ENCODE data around the gene EPHA2. TPM values are rescaled to one million over a fixed set of nuclear protein-coding genes. Genes with fewer than 3 reads are reported as not detected.

Gene EPHA2
- total and polyA plus RNA-seq, 2 experiments from 2014 or later, result 7.5 to 51.2 TPM

DNA sequence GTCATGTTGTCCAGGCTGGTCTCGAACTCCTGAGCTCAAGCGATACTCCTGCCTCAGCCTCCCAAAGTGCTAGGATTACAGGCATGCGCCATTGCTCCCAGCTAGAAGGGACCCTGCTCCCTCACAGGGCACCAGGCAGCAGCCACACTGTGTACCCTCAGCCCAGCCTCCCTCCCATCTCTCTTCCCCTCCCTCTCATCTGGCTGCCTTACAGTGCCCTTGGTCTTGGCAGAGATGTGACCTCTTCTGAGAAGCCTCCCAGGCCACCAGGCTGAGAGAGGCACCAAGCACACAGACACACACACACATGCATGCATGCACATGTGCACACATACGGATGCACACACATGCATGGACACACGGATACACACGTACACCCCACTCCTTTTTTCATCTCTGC lies 25.0 kb downstream of the EPHA2 start:
- no peaks in the 10 kb centered on the region; the same call in 1 of the 2 replicates for H3F3A ChIP-seq (replicated peaks; ENCODE audit: low read depth)
- H4K20me1 ChIP-seq (replicated peaks; ENCODE audit: insufficient read depth), result no peaks in the 10 kb centered on the region
- H3K27ac Mint-ChIP-seq, result no peak overlapping the region; the same call in 1 of the 2 replicates
- no peaks in the 10 kb centered on the region for H3K9me3 Mint-ChIP-seq
- peaks cover 21% of the 10 kb centered on the region for H3K36me3 ChIP-seq (ENCODE audit: insufficient read depth)
- H3K4me3 Mint-ChIP-seq, result no peak overlapping the region
- TF ChIP-seq, protein P1, sequence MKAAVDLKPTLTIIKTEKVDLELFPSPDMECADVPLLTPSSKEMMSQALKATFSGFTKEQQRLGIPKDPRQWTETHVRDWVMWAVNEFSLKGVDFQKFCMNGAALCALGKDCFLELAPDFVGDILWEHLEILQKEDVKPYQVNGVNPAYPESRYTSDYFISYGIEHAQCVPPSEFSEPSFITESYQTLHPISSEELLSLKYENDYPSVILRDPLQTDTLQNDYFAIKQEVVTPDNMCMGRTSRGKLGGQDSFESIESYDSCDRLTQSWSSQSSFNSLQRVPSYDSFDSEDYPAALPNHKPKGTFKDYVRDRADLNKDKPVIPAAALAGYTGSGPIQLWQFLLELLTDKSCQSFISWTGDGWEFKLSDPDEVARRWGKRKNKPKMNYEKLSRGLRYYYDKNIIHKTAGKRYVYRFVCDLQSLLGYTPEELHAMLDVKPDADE (IDR thresholded peaks at IDR 0.05), result no peak
- TF ChIP-seq NANOG (IDR thresholded peaks at IDR 0.05; ENCODE audit: borderline replicate concordance) (no peak), POLR2AphosphoS5 (IDR thresholded peaks at IDR 0.05; ENCODE audit: low read depth) (no peak), JUNB (IDR thresholded peaks at IDR 0.05; ENCODE audit: unreplicated experiment) (no peak), EZH2 (IDR thresholded peaks at IDR 0.05; ENCODE audit: low read depth, unreplicated experiment) (no peak), ZNF331 (CRISPR knock-in tag; IDR thresholded peaks at IDR 0.05; ENCODE audit: low read depth) (no peak)
- H3K4me2 ChIP-seq, result no peak overlapping the region
- H3K27ac ChIP-seq (ENCODE audit: low read depth), result no peak overlapping the region
- H3K27me3 Mint-ChIP-seq (ENCODE audit: insufficient read depth, low read depth, poor library complexity), result peaks cover 11% of the 10 kb centered on the region
- no peaks in the 10 kb centered on the region for H3K4me1 ChIP-seq (ENCODE audit: insufficient read depth)
- ATAC-seq (no peak), DNase-seq (ENCODE audit: low spot score) (no peak)
- H3K27me3 ChIP-seq (ENCODE audit: insufficient read depth), result no peaks in the 10 kb centered on the region
- peaks cover 80% of the 10 kb centered on the region for H3K36me3 Mint-ChIP-seq (ENCODE audit: low read depth)
- H2AFZ ChIP-seq, result no peak overlapping the region
- H3K9me2 ChIP-seq (ENCODE audit: insufficient read depth), result no peaks in the 10 kb centered on the region
- H3K4me1 Mint-ChIP-seq, result no peaks in the 10 kb centered on the region
- H3K4me3 ChIP-seq, result no peak overlapping the region
- no peaks in the 10 kb centered on the region for H3K79me2 ChIP-seq (replicated peaks; ENCODE audit: insufficient read depth)

DNA sequence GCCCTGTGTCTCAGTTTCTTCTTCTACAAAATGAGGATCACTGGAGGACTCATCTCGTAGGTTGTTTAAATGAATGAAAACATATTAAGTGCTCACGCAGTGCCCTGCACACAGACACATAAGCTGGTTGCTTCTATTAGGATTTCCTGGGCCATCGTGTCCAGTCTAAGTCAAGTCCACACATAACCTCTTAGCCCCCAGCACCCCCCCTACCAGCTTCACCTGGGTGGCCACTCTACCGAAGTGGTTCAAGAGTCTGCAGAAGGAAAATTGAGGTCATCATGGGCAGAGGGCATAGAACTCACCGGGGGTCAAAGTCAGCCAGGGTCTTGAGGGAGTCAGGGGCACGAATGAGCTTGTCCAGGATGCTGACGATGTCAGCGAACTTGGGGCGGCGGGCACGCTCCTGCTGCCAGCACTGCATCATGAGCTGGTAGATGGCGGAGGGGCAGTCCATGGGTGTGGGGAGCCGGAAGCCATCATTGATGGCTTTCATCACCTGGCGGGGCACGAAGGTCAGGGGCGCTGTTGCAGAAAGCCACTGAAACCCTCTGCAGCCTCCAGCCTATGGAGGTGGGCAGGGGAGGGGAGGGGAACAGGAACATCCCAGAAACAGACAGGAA lies 25.8 kb downstream of the EPHA2 start:
- no peak overlapping the region for H3K4me3 ChIP-seq
- H3K4me1 ChIP-seq (ENCODE audit: insufficient read depth), result no peaks in the 10 kb centered on the region
- Mint-ChIP-seq H3K36me3 (ENCODE audit: low read depth) (peaks cover 77% of the 10 kb centered on the region), H3K4me1 (no peaks in the 10 kb centered on the region), H3K27me3 (ENCODE audit: insufficient read depth, low read depth, poor library complexity) (peaks cover 11% of the 10 kb centered on the region), H3K4me3 (no peak overlapping the region), H3K9me3 (no peaks in the 10 kb centered on the region), H3K27ac (no peak overlapping the region)
- TF ChIP-seq, protein P2, sequence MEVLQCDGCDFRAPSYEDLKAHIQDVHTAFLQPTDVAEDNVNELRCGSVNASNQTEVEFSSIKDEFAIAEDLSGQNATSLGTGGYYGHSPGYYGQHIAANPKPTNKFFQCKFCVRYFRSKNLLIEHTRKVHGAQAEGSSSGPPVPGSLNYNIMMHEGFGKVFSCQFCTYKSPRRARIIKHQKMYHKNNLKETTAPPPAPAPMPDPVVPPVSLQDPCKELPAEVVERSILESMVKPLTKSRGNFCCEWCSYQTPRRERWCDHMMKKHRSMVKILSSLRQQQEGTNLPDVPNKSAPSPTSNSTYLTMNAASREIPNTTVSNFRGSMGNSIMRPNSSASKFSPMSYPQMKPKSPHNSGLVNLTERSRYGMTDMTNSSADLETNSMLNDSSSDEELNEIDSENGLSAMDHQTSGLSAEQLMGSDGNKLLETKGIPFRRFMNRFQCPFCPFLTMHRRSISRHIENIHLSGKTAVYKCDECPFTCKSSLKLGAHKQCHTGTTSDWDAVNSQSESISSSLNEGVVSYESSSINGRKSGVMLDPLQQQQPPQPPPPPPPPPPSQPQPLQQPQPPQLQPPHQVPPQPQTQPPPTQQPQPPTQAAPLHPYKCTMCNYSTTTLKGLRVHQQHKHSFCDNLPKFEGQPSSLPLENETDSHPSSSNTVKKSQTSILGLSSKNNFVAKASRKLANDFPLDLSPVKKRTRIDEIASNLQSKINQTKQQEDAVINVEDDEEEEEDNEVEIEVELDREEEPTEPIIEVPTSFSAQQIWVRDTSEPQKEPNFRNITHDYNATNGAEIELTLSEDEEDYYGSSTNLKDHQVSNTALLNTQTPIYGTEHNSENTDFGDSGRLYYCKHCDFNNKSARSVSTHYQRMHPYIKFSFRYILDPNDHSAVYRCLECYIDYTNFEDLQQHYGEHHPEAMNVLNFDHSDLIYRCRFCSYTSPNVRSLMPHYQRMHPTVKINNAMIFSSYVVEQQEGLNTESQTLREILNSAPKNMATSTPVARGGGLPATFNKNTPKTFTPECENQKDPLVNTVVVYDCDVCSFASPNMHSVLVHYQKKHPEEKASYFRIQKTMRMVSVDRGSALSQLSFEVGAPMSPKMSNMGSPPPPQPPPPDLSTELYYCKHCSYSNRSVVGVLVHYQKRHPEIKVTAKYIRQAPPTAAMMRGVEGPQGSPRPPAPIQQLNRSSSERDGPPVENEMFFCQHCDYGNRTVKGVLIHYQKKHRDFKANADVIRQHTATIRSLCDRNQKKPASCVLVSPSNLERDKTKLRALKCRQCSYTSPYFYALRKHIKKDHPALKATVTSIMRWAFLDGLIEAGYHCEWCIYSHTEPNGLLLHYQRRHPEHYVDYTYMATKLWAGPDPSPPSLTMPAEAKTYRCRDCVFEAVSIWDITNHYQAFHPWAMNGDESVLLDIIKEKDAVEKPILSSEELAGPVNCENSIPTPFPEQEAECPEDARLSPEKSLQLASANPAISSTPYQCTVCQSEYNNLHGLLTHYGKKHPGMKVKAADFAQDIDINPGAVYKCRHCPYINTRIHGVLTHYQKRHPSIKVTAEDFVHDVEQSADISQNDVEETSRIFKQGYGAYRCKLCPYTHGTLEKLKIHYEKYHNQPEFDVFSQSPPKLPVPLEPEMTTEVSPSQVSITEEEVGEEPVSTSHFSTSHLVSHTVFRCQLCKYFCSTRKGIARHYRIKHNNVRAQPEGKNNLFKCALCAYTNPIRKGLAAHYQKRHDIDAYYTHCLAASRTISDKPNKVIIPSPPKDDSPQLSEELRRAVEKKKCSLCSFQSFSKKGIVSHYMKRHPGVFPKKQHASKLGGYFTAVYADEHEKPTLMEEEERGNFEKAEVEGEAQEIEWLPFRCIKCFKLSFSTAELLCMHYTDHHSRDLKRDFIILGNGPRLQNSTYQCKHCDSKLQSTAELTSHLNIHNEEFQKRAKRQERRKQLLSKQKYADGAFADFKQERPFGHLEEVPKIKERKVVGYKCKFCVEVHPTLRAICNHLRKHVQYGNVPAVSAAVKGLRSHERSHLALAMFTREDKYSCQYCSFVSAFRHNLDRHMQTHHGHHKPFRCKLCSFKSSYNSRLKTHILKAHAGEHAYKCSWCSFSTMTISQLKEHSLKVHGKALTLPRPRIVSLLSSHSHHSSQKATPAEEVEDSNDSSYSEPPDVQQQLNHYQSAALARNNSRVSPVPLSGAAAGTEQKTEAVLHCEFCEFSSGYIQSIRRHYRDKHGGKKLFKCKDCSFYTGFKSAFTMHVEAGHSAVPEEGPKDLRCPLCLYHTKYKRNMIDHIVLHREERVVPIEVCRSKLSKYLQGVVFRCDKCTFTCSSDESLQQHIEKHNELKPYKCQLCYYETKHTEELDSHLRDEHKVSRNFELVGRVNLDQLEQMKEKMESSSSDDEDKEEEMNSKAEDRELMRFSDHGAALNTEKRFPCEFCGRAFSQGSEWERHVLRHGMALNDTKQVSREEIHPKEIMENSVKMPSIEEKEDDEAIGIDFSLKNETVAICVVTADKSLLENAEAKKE (CRISPR knock-in tag; IDR thresholded peaks at IDR 0.05), result no peak
- TF ChIP-seq NANOG (IDR thresholded peaks at IDR 0.05; ENCODE audit: borderline replicate concordance) (no peak), ZNF114 (CRISPR knock-in tag; IDR thresholded peaks at IDR 0.05) (no peak), ZNF331 (CRISPR knock-in tag; IDR thresholded peaks at IDR 0.05; ENCODE audit: low read depth) (no peak)
- DNase-seq (ENCODE audit: low spot score) (no peak), ATAC-seq (no peak)
- no peaks in the 10 kb centered on the region; the same call in 1 of the 2 replicates for H3F3A ChIP-seq (replicated peaks; ENCODE audit: low read depth)
- H2AFZ ChIP-seq, result no peak overlapping the region
- H3K79me2 ChIP-seq (replicated peaks; ENCODE audit: insufficient read depth), result no peaks in the 10 kb centered on the region
- peaks cover 21% of the 10 kb centered on the region for H3K36me3 ChIP-seq (ENCODE audit: insufficient read depth)
- no peaks in the 10 kb centered on the region for H4K20me1 ChIP-seq (replicated peaks; ENCODE audit: insufficient read depth)
- no peak overlapping the region for H3K4me2 ChIP-seq
- H3K9me2 ChIP-seq (ENCODE audit: insufficient read depth), result no peaks in the 10 kb centered on the region
- no peak overlapping the region for H3K27ac ChIP-seq (ENCODE audit: low read depth)
- no peaks in the 10 kb centered on the region for H3K27me3 ChIP-seq (ENCODE audit: insufficient read depth)

Data from GM23338 (cell line).